NCI-H748 (cell line): ENCODE measurements around the gene M1AP.

ENCODE experiments used
- DNase-seq: peaks from one replicate; lab custom pipeline; 2025; ENCODE audit not compliant: unreplicated experiment; lab: John Stamatoyannopoulos, UW

Gene M1AP

GRCh38 chr2:74648009-74648443, at the start of gene M1AP:
M1AP (minus strand) TSS chr2:74648330; CDS start chr2:74640275, 8,055 bp downstream.
- no peak for DNase-seq

- DNase-seq, result no peak
Observed at GRCh38 chr2:74696829-74697228, 48.7 kb upstream of the M1AP start.

- DNase-seq, result no peak
Observed at GRCh38 chr2:74695663-74696062, 47.5 kb upstream of the M1AP start.

GRCh38 chr2:74694281-74694680, 46.2 kb upstream of the M1AP start:
- no peak for DNase-seq

- no peak for DNase-seq
Observed at GRCh38 chr2:74693668-74694067, 45.5 kb upstream of the M1AP start.

GRCh38 chr2:74693213-74693612, 45.1 kb upstream of the M1AP start:
- no peak for DNase-seq

GRCh38 chr2:74691929-74692328, 43.8 kb upstream of the M1AP start:
- DNase-seq, result no peak

- peak; percentile 46 for DNase-seq
Observed at GRCh38 chr2:74690571-74690970, 42.4 kb upstream of the M1AP start.

- DNase-seq, result no peak
Observed at GRCh38 chr2:74689671-74690070, 41.5 kb upstream of the M1AP start.

- DNase-seq, result no peak
Observed at GRCh38 chr2:74688881-74689280, 40.8 kb upstream of the M1AP start.

GRCh38 chr2:74685408-74685807, 37.3 kb upstream of the M1AP start:
- DNase-seq, result no peak

GRCh38 chr2:74682501-74682900, 34.4 kb upstream of the M1AP start:
- no peak for DNase-seq

GRCh38 chr2:74679615-74680014, 31.5 kb upstream of the M1AP start:
- DNase-seq, result no peak

GRCh38 chr2:74676331-74676730, 28.2 kb upstream of the M1AP start:
- DNase-seq, result no peak

GRCh38 chr2:74675090-74675489, 27.0 kb upstream of the M1AP start:
- DNase-seq, result no peak

- DNase-seq, result no peak
Observed at GRCh38 chr2:74673826-74674528, 25.8 kb upstream of the M1AP start.

GRCh38 chr2:74671479-74671878, 23.3 kb upstream of the M1AP start:
- DNase-seq, result no peak

GRCh38 chr2:74670263-74670662, 22.1 kb upstream of the M1AP start:
- DNase-seq, result no peak

- DNase-seq, result no peak
Observed at GRCh38 chr2:74668087-74668486, 20.0 kb upstream of the M1AP start.

GRCh38 chr2:74659462-74659861, 11.3 kb upstream of the M1AP start:
- DNase-seq, result no peak

- no peak for DNase-seq
Observed at GRCh38 chr2:74658516-74658915, 10.4 kb upstream of the M1AP start.

GRCh38 chr2:74655579-74655978, 7.4 kb upstream of the M1AP start:
- DNase-seq, result no peak
